GM23248 (cell line): ENCODE results near the gene EHMT1. TPM values are rescaled to one million over a fixed set of nuclear protein-coding genes. Genes with fewer than 3 reads are reported as not detected.

Experiments used
- DNase-seq: peaks from one replicate; pipeline ENCODE4 v3.0.0-alpha.2; 2015
- H2AFZ ChIP-seq: fragments of 200-600 bp; sonication (generic); 2 replicates; pipeline ENCODE4 v1.6.1; 2016; ENCODE audit warnings: antibody characterized with exemption
- H3F3A ChIP-seq: fragments of 200-600 bp; sonication (generic); 2 replicates; pipeline ENCODE4 v1.6.1; 2016; ENCODE audit warnings: mild to moderate bottlenecking, antibody characterized with exemption, mixed run types; ENCODE audit not compliant: insufficient read depth
- H3K27ac ChIP-seq: fragments of 200-600 bp; sonication (generic); 2 replicates; pipeline ENCODE4 v1.5.1; 2016; ENCODE audit warnings: mild to moderate bottlenecking
- H3K27me3 ChIP-seq: fragments of 200-600 bp; sonication (generic); replicated peaks from 2 replicates; pipeline ENCODE4 v1.6.1; 2016; ENCODE audit warnings: mild to moderate bottlenecking; ENCODE audit not compliant: insufficient read depth
- H3K36me3 ChIP-seq: fragments of 200-600 bp; sonication (generic); 2 replicates; pipeline ENCODE4 v1.6.1; 2016; ENCODE audit warnings: low read depth, mild to moderate bottlenecking
- H3K4me1 ChIP-seq: fragments of 200-600 bp; sonication (generic); 2 replicates; pipeline ENCODE4 v1.6.1; 2016; ENCODE audit warnings: mild to moderate bottlenecking; ENCODE audit not compliant: insufficient read depth
- H3K4me2 ChIP-seq: fragments of 200-600 bp; sonication (generic); one replicate; pipeline ENCODE4 v1.6.1; 2016; ENCODE audit warnings: mild to moderate bottlenecking; ENCODE audit not compliant: unreplicated experiment
- H3K4me3 ChIP-seq: fragments of 200-600 bp; sonication (generic); 2 replicates; pipeline ENCODE4 v1.5.1; 2016; ENCODE audit warnings: mild to moderate bottlenecking
- H3K79me2 ChIP-seq: fragments of 200-600 bp; sonication (generic); 2 replicates; pipeline ENCODE4 v1.6.1; 2016; ENCODE audit warnings: mild to moderate bottlenecking; ENCODE audit not compliant: insufficient read depth
- H3K9ac ChIP-seq: fragments of 200-600 bp; sonication (generic); 2 replicates; pipeline ENCODE4 v1.6.1; 2016; ENCODE audit warnings: mild to moderate bottlenecking
- H3K9me2 ChIP-seq: fragments of 200-600 bp; sonication (generic); 2 replicates; pipeline ENCODE4 v1.6.1; 2016; ENCODE audit warnings: mixed run types, mild to moderate bottlenecking, moderate library complexity; ENCODE audit not compliant: insufficient read depth
- H3K9me3 ChIP-seq: fragments of 200-600 bp; sonication (generic); one replicate; pipeline ENCODE4 v1.6.1; 2017; ENCODE audit warnings: low read depth
- H4K20me1 ChIP-seq: fragments of 200-600 bp; sonication (generic); 2 replicates; pipeline ENCODE4 v1.6.0; 2016; ENCODE audit not compliant: insufficient read depth
- EZH2 ChIP-seq: fragments of 200-600 bp; sonication (generic); IDR thresholded peaks from 2 replicates; pipeline ENCODE4 v1.6.1; 2018; ENCODE audit warnings: antibody characterized with exemption, mild to moderate bottlenecking; ENCODE audit not compliant: insufficient read depth, poor library complexity, severe bottlenecking
- EZH2phosphoT487 ChIP-seq: fragments of 200-600 bp; sonication (generic); IDR thresholded peaks from 2 replicates; pipeline ENCODE4 v1.6.1; 2018; ENCODE audit warnings: antibody characterized with exemption, moderate library complexity, mild to moderate bottlenecking, low read depth; ENCODE audit not compliant: insufficient read depth
- WGBS, 2 experiments: methylation state at CpG; one replicate each; pipeline ENCODE4 v1.1.6; 2015 to 2017; ENCODE audit warnings: low lambda C conversion rate in 2 of 2, low coverage in 1 of 2; ENCODE audit errors: missing lambda C conversion rate in 2 of 2; 5-methylcytosine and 5-hydroxymethylcytosine counted together
- in situ Hi-C: fragments of 300-500 bp; cut with MboI; formaldehyde crosslinking; loops from 2 replicates; pipeline ENCODE4 v1.15.0; 2020
- polyA plus RNA-seq: library from polyadenylated mRNA; unstranded; fragments of >200 nt; fragmentation: Nextera tagmentation; extraction: Ambion mirVana; gene quantifications from 2 replicates; pipeline ENCODE4 v1.2.1, GENCODE V29; 2016
- total RNA-seq: library from RNA; depleted of rRNA; stranded (reverse); fragments of >200 nt; shearing (Covaris generic); gene quantifications from 2 replicates; pipeline ENCODE4 v1.2.3, GENCODE V29; 2014

The EHMT1 gene
- total and polyA plus RNA-seq, 2 experiments from 2014 or later, result 26.8 to 31.0 TPM

DNA sequence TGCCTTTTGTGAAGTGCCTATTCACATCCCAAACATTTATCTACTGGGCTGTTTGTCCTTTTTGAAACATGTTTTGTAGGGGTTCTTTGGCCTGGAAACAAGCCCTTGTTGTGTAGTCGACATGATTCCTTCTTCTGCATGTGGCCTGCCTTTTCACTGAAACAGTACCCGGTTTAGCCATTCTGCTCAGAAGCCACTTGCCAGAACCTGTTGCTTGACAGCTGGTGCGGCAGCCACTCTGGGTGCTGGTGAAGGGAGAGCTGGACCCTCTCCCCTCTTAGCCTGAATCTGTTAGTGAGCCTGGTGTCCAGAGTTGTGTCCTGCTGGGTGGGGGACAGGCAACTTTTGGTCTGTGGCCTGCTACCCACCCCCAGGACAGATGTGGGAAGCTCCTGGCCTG, 129.9 kb downstream of the EHMT1 start:
- 83 to 84% methylated on average over 3 of the region's 3 CpGs for WGBS, 2 experiments
- no peaks in the 10 kb centered on the region for H3K4me1 ChIP-seq
- H3K9me3 ChIP-seq, result no peaks in the 10 kb centered on the region
- no peak overlapping the region for H3K4me2 ChIP-seq
- H3K9ac ChIP-seq, result no peak overlapping the region
- no peaks in the 10 kb centered on the region for H3K9me2 ChIP-seq
- H3K36me3 ChIP-seq, result no peaks in the 10 kb centered on the region; the same call in none of the 2 replicates
- no peaks in the 10 kb centered on the region for H4K20me1 ChIP-seq
- no peaks in the 10 kb centered on the region for H3F3A ChIP-seq
- H3K79me2 ChIP-seq, result peaks cover 21% of the 10 kb centered on the region
- H2AFZ ChIP-seq, result no peak overlapping the region
- no peak overlapping the region for H3K27ac ChIP-seq
- H3K27me3 ChIP-seq, result no peaks in the 10 kb centered on the region
- TF ChIP-seq EZH2phosphoT487 (no peak), EZH2 (no peak)
- no peak overlapping the region for H3K4me3 ChIP-seq
- in situ Hi-C loops, result no loop called here
- DNase-seq, result no peak

DNA sequence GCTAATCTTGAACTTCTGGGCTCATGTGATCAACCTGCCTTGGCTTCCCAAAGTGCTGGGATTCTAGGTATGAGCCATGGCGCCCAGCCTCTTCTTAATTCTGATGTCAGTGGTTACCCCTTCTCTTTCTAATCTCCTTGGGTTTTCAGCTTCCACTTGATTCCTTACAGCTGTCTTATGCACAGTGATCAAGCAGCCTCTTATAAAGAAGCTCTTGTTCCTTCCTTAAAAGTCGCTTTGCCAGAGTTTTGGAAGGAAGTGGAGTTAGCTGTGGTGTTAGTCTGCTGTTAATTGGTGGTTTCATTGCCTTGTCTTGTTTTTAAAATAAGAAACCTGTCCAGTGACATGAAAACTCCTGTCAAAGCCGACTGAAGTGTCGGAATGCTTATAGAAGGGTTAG, 130.7 kb downstream of the EHMT1 start:
- in situ Hi-C loops, result no loop called here
- Histone ChIP-seq H3K27me3 (no peaks in the 10 kb centered on the region), H3K79me2 (peaks cover 21% of the 10 kb centered on the region), H3K36me3 (no peaks in the 10 kb centered on the region; the same call in 1 of the 2 replicates), H3K4me3 (no peak overlapping the region), H4K20me1 (no peaks in the 10 kb centered on the region), H3K4me1 (no peaks in the 10 kb centered on the region), H2AFZ (no peak overlapping the region), H3K9ac (no peak overlapping the region), H3K4me2 (no peak overlapping the region), H3K27ac (no peak overlapping the region), H3F3A (no peaks in the 10 kb centered on the region), H3K9me3 (no peaks in the 10 kb centered on the region), H3K9me2 (no peaks in the 10 kb centered on the region)
- no peak for DNase-seq
- WGBS, 2 experiments, result 85% methylated on average over 4 of the region's 4 CpGs
- no peak for TF ChIP-seq EZH2
- no peak for TF ChIP-seq EZH2phosphoT487

DNA sequence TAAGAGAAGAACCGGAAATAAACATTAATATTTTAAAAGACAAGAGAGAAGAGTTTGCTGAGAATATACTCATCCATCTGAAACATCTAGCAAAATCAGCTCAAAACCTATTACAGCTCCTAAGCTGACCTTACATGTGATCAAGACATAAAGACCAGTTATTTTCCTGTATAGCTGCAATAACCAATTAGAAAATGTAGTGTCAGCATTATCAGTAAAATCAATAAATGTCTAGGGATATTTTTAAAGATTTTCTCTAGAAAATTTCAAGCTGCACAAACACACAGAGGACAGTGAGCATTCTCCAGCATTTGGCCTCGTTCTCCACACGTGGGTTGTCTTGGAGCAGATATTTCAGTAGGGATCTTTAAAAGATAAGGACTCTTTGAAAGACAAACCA, 131.2 kb downstream of the EHMT1 start:
- TF ChIP-seq EZH2, result no peak
- no peak for TF ChIP-seq EZH2phosphoT487
- H3K9me3 ChIP-seq, result no peaks in the 10 kb centered on the region
- H3K4me2 ChIP-seq, result no peak overlapping the region
- H3K79me2 ChIP-seq, result peaks cover 21% of the 10 kb centered on the region
- H3K4me3 ChIP-seq, result no peak overlapping the region
- no peaks in the 10 kb centered on the region for H3K9me2 ChIP-seq
- DNase-seq, result no peak
- in situ Hi-C loops, result no loop called here
- WGBS, 2 experiments, result 96 to 100% methylated on average over 3 of the region's 3 CpGs
- H3K36me3 ChIP-seq, result no peaks in the 10 kb centered on the region; the same call in 1 of the 2 replicates
- H3K27ac ChIP-seq, result no peak overlapping the region
- no peak overlapping the region for H2AFZ ChIP-seq
- no peak overlapping the region for H3K9ac ChIP-seq
- no peaks in the 10 kb centered on the region for H4K20me1 ChIP-seq
- no peaks in the 10 kb centered on the region for H3K27me3 ChIP-seq
- no peaks in the 10 kb centered on the region for H3K4me1 ChIP-seq
- H3F3A ChIP-seq, result no peaks in the 10 kb centered on the region

DNA sequence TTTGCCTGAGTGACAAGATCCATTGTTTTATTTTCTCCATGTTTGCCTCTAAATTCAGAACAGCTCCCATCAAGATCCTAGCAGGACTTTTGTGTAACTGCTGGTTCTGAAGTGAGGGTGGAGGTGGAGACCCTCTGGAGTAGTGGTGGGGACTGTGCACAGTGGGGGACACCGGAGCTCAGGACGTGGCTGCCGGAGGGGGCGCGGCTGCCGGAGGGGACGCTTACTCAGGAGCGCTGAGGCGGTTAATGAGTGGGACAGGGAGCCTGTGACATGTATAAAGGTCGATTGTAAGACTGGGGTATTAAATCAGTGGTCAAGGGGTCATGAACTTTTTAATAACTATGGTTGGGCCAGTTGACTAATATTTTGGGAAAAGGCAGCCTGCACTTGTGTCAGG, 131.8 kb downstream of the EHMT1 start:
- H3K27me3 ChIP-seq, result no peaks in the 10 kb centered on the region
- in situ Hi-C loops, result no loop called here

DNA sequence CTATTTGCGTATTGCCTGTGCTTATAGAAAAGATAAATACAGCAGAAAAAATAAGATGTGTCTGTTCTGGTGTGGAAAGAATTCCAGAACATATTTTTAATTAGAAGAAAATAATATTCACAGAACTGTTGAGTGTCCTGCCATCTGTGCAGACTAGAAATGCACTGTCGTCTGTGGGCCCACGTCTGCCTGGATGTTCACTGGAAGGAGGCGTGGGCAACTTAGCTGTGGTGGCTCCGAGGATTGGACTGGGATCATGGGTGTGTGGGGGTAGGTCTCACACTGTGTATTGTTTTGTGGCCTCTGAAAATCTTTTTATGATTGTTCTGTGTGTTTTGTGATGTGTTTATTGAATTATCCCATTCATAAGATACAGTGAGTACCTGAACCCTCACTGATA, 132.8 kb downstream of the EHMT1 start:
- DNase-seq, result no peak
- H3K9me3 ChIP-seq, result no peaks in the 10 kb centered on the region
- H2AFZ ChIP-seq, result no peak overlapping the region
- no peaks in the 10 kb centered on the region; the same call in 1 of the 2 replicates for H3K36me3 ChIP-seq
- H3F3A ChIP-seq, result no peaks in the 10 kb centered on the region
- no peak overlapping the region for H3K4me3 ChIP-seq
- 95 to 97% methylated on average over 5 of the region's 5 CpGs for WGBS, 2 experiments
- no peaks in the 10 kb centered on the region for H4K20me1 ChIP-seq
- H3K27ac ChIP-seq, result no peak overlapping the region
- in situ Hi-C loops, result no loop called here
- H3K79me2 ChIP-seq, result peaks cover 21% of the 10 kb centered on the region
- H3K4me1 ChIP-seq, result no peaks in the 10 kb centered on the region
- H3K9ac ChIP-seq, result no peak overlapping the region
- H3K4me2 ChIP-seq, result no peak overlapping the region
- no peaks in the 10 kb centered on the region for H3K27me3 ChIP-seq
- TF ChIP-seq EZH2phosphoT487 (no peak), EZH2 (no peak)
- no peaks in the 10 kb centered on the region for H3K9me2 ChIP-seq

More for the DNA sequence above, 131.8 kb downstream of the EHMT1 start:
- Histone ChIP-seq H3K4me1 (no peaks in the 10 kb centered on the region), H3K27ac (no peak overlapping the region), H3K4me2 (no peak overlapping the region), H3K9me2 (no peaks in the 10 kb centered on the region), H3K79me2 (peaks cover 21% of the 10 kb centered on the region), H3K9ac (no peak overlapping the region), H3F3A (no peaks in the 10 kb centered on the region), H3K9me3 (no peaks in the 10 kb centered on the region), H2AFZ (no peak overlapping the region), H3K4me3 (no peak overlapping the region), H4K20me1 (no peaks in the 10 kb centered on the region), H3K36me3 (no peaks in the 10 kb centered on the region; the same call in 1 of the 2 replicates)
- no peak for DNase-seq
- WGBS, 2 experiments, result 95% methylated on average over 10 of the region's 10 CpGs
- TF ChIP-seq EZH2 (no peak), EZH2phosphoT487 (no peak)
